Tibial nerve (tissue), 4 donors: ENCODE measurements around the gene DNAJC7.

ENCODE experiments used
- CTCF ChIP-seq, 5 experiments: fragments of 200-600 bp in 3 of 5; fragments of 450-650 bp in 2 of 5; sonication (generic) in 3 of 5; IDR thresholded peaks; one replicate each; pipeline ENCODE4 v1.5.1; 2016 to 2019; ENCODE audit warnings: antibody characterized with exemption in 5 of 5, mild to moderate bottlenecking in 3 of 5, moderate library complexity in 2 of 5
- EP300 ChIP-seq, 2 donors: sonication (generic); formaldehyde crosslinking; IDR thresholded peaks; one replicate each; pipeline ENCODE4 v1.6.1; 2017; ENCODE audit warnings: antibody characterized with exemption in 2 of 2, mild to moderate bottlenecking in 1 of 2
- POLR2A ChIP-seq, 2 donors: fragments of 450-650 bp; IDR thresholded peaks; one replicate each; pipeline ENCODE4 v1.6.1; 2017; ENCODE audit warnings: antibody characterized with exemption in 2 of 2, mild to moderate bottlenecking in 2 of 2, moderate library complexity in 2 of 2

DNA sequence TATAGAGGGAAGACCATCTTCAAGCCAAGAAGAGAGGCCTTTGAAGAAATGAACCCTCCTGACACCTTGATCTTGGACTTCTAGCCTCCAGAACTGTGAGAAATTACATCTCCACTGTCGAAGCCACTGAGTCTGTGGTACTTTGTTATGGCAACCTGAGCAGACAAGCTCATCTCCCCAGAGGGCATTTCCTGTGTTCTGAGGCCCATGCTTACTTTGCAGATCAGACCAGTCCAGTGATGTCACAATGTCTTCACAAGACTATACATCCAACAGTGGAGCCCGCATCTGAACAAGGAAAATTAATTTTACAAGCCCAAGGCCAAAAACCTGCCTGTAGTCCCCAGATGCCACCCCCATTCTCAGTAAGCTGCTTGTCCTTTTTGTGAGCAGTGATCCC is 48.0 kb upstream of the DNAJC7 start:
- TF ChIP-seq CTCF (IDR thresholded peaks at IDR 0.05) = no peak
- TF ChIP-seq POLR2A (IDR thresholded peaks at IDR 0.05) = no peak
- TF ChIP-seq EP300 (IDR thresholded peaks at IDR 0.05) = no peak
